Measurements from ENCODE around the gene SDHAF3. TPM values are rescaled to one million over a fixed set of nuclear protein-coding genes. Genes with fewer than 3 reads are reported as not detected.
"Not testable (repeated sequence)": the region's sequence is repeated elsewhere in the genome, so short reads cannot be mapped to it uniquely, and the experiment has no call there.

Gene SDHAF3
- 13.8 and 26.7 TPM in 2 replicates for total RNA-seq (2014; rRNA removed; shearing (Covaris generic); ENCODE audit: low replicate concordance)

- H3K4me3 ChIP-seq = peak within 1 kb of the TSS; percentile 80
- H3K36me3 ChIP-seq = no peaks in the 10 kb centered on the region
- H3K9me3 ChIP-seq = no peaks in the 10 kb centered on the region
- H3K27me3 ChIP-seq = no peaks in the 10 kb centered on the region
- DNase-seq = peak; percentile 93
Measured at GRCh38 chr7:97117372-97118188, at the start of gene SDHAF3. SDHAF3 (plus strand) TSS chr7:97117698; CDS start chr7:97117724, 26 bp downstream.

GRCh38 chr7:97072025-97072424 lies 45.5 kb upstream of the SDHAF3 start:
- H3K36me3 ChIP-seq, H3K9me3 ChIP-seq, H3K27me3 ChIP-seq, DNase-seq, H3K4me3 ChIP-seq: not testable (repeated sequence)

- no peaks in the 10 kb centered on the region for H3K27me3 ChIP-seq
- H3K9me3 ChIP-seq = no peaks in the 10 kb centered on the region
- DNase-seq = no peak
- no peaks in the 10 kb centered on the region for H3K36me3 ChIP-seq
- no peak overlapping the region for H3K4me3 ChIP-seq
Measured at GRCh38 chr7:97075928-97076327, 41.6 kb upstream of the SDHAF3 start.

GRCh38 chr7:97078023-97078969 lies 39.2 kb upstream of the SDHAF3 start:
- H3K9me3 ChIP-seq = no peaks in the 10 kb centered on the region
- no peak overlapping the region for H3K4me3 ChIP-seq
- no peak for DNase-seq
- no peaks in the 10 kb centered on the region for H3K27me3 ChIP-seq
- no peaks in the 10 kb centered on the region for H3K36me3 ChIP-seq

GRCh38 chr7:97079300-97079699 lies 38.2 kb upstream of the SDHAF3 start:
- Histone ChIP-seq H3K4me3 (no peak overlapping the region), H3K36me3 (no peaks in the 10 kb centered on the region), H3K27me3 (no peaks in the 10 kb centered on the region), H3K9me3 (no peaks in the 10 kb centered on the region)
- DNase-seq = no peak

GRCh38 chr7:97081521-97082300 lies 35.8 kb upstream of the SDHAF3 start:
- Histone ChIP-seq H3K27me3 (no peaks in the 10 kb centered on the region), H3K9me3 (no peaks in the 10 kb centered on the region), H3K4me3 (no peak overlapping the region), H3K36me3 (no peaks in the 10 kb centered on the region)
- no peak for DNase-seq

GRCh38 chr7:97088364-97088763 lies 29.1 kb upstream of the SDHAF3 start:
- H3K36me3 ChIP-seq = no peaks in the 10 kb centered on the region
- H3K9me3 ChIP-seq = no peaks in the 10 kb centered on the region
- no peaks in the 10 kb centered on the region for H3K27me3 ChIP-seq
- no peak overlapping the region for H3K4me3 ChIP-seq
- DNase-seq = no peak

DNA sequence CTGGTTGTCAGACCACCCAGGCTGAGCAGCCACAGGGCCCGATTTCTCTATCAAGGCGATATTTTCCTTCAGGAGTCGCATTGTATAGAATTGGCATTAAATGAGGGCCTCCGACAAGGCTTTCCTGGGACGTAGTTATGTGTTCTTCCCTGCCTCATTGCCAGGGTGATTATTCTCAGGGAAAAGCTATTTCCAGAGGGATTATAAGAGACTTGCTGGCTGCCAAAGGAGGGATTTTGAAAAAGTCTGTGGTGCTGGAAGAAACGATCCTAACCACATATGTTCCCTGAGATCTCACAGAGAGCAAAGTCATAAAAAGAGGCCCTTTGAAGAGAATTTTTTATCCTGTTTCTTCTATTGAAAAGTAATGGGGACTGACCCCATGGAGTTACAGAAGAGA lies 27.7 kb upstream of the SDHAF3 start:
- H3K27me3 ChIP-seq = no peaks in the 10 kb centered on the region
- H3K9me3 ChIP-seq = no peaks in the 10 kb centered on the region
- no peaks in the 10 kb centered on the region for H3K36me3 ChIP-seq
- H3K4me3 ChIP-seq = no peak overlapping the region
- DNase-seq = no peak

- Histone ChIP-seq H3K4me3 (no peak overlapping the region), H3K27me3 (no peaks in the 10 kb centered on the region), H3K36me3 (no peaks in the 10 kb centered on the region), H3K9me3 (no peaks in the 10 kb centered on the region)
- no peak for DNase-seq
Measured at GRCh38 chr7:97090761-97091353, 26.6 kb upstream of the SDHAF3 start.

DNA sequence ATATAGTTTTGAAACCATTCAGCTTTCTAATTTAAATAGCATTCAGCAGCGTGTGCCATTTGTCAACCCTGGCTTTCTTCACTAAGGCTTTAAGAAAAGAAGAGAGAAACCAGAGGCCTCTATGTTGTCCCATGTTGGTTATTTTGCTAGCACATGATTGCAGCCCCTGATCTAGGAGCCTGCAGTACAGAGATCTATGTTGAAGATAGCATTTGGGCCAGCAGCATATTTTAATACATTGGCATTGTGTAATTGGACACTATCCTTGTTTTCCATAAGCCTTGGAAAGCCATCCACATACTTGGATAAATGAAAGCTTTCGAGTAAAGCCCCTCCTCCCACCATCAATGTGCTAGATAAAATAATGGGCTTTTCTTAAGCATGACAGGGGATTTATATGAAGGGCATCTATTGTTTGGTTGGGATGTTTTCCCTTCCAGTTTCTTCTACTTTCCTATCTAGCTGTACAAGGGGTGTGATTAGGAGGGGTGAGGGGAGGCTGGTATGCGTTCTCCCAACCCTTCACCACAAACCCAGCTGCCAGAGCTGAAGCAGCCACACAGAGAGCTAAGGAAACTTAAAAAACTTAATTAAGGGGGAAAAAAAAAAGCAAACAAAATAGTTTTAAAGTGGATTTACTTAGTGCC lies 23.1 kb upstream of the SDHAF3 start:
- Histone ChIP-seq H3K36me3 (no peaks in the 10 kb centered on the region), H3K4me3 (no peak overlapping the region), H3K9me3 (no peaks in the 10 kb centered on the region), H3K27me3 (no peaks in the 10 kb centered on the region)
- DNase-seq = no peak

DNA sequence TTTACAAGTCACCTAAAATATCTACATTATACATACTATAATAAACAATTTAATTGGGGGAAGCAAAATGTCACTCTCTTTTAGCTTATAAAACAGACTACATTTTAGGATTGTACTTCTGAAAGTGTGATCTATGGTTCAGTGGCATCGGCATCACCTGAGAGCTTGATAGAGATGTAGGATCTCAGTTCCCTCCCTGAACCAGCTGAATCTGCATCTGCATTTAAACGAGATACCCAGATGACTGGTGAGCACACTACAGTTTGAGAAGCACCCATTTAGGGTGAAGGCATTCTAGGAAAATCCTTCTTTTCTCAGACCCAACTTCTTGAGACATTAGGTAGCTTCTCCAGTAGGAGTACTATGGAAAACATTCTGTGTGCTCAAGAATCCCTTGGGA lies 21.5 kb upstream of the SDHAF3 start:
- Histone ChIP-seq H3K9me3 (no peaks in the 10 kb centered on the region), H3K27me3 (no peaks in the 10 kb centered on the region), H3K36me3 (no peaks in the 10 kb centered on the region), H3K4me3 (no peak overlapping the region)
- no peak for DNase-seq

DNA sequence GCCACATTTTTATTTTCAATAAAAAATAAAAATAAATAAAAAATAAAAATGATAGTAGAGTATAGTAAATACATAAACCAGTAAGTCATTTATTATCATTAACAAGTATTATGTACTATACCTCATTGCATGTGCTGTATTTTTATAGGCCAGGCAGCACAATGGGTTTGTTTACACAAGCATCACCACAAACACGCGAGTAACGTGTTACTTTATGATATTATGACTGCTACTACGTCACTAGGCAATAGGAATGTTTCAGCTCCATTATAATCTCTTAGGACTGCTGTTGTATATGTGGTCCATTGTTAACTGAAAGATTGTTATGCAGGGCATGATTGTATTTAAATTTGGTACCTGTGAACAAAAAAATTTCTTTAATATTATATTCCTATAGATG lies 20.8 kb upstream of the SDHAF3 start:
- no peaks in the 10 kb centered on the region for H3K27me3 ChIP-seq
- DNase-seq = no peak
- H3K9me3 ChIP-seq = no peaks in the 10 kb centered on the region
- H3K36me3 ChIP-seq = no peaks in the 10 kb centered on the region
- H3K4me3 ChIP-seq = no peak overlapping the region

DNA sequence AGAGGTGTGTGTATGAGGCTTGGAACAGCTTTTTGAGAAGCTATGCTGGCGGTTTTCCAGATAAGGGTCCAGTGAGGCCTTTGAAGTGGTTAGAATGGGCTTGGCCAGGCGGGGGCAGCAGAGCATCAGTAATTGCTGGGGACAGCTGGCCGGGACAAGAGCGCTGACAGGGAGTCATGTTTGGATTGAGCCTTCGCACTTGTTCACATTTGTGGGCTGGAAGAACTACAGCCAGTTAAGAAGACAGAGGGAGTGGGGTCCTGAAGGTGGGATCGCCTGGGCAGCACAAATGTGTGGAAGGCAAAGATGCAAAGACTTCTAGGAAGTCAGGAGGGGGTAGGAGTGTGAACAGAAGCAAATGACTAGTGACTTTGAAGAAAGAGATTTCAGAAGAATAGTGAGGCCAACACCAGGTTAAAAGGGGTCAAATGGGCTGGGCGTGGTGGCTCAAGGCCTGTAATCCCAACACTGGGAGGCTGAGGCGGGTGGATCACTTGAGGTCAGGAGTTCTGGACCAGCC lies 12.7 kb upstream of the SDHAF3 start:
- Histone ChIP-seq H3K9me3 (no peaks in the 10 kb centered on the region), H3K27me3 (no peaks in the 10 kb centered on the region), H3K4me3 (no peak overlapping the region), H3K36me3 (no peaks in the 10 kb centered on the region)
- peak; percentile 17 for DNase-seq

- no peak for DNase-seq
- Histone ChIP-seq H3K4me3 (no peak overlapping the region), H3K9me3 (no peaks in the 10 kb centered on the region), H3K27me3 (no peaks in the 10 kb centered on the region), H3K36me3 (no peaks in the 10 kb centered on the region)
Measured at GRCh38 chr7:97107192-97107800, 10.2 kb upstream of the SDHAF3 start.

DNA sequence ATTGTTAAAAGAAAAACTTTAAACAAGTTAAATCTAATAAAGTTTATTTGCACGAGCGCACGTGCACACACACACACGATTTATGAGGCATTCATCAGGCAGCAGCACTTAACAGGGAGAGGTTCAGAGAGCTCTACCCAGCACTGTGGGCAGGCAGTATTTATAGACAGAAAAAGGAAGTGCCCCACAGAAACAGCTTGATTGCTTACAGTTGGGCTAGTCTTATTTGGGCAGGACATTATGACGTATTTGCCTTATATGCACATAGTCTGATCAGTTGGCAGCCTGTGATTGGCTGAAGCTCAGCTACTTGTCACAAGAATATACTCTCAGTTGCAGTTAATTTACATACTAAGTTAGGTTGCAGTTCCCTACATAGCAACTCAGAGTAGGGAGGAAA lies 1.2 kb upstream of the SDHAF3 start:
- DNase-seq = no peak
- Histone ChIP-seq H3K4me3 (no peak overlapping the region), H3K36me3 (no peaks in the 10 kb centered on the region), H3K9me3 (no peaks in the 10 kb centered on the region), H3K27me3 (no peaks in the 10 kb centered on the region)

DNA sequence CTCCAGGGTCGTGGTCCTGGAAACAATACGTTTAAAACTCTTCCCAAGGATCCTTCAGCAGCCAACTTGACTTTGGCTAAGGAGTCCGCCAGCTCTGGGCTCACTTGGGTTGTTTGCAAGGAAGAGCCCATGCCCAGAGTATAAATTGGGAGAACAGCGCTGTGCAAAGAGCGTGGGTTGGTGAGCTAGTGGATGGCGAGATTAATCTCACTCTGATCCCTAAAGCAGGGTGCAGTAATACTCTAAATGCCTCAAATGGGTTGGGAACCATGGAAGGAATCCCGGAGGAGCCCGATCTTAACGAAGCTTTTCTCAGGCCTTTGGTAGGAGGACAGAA lies 495 bp upstream of the SDHAF3 start:
- DNase-seq = no peak

More for the DNA sequence above, 495 bp upstream of the SDHAF3 start:
- Histone ChIP-seq H3K9me3 (no peaks in the 10 kb centered on the region), H3K36me3 (no peaks in the 10 kb centered on the region), H3K4me3 (peak overlapping the region; percentile 80), H3K27me3 (no peaks in the 10 kb centered on the region)

Data from MG63 (cell line).